Prostate gland (tissue), 2 donors: ENCODE measurements around the gene PTGES2. TPM values are rescaled to one million over a fixed set of nuclear protein-coding genes. Genes with fewer than 3 reads are reported as not detected.

Experiments
- DNase-seq: peaks from one replicate; pipeline ENCODE4 v3.0.0-alpha.2; 2019; ENCODE audit warnings: low spot score
- H3K27ac ChIP-seq, 2 donors: fragments of 200-600 bp; sonication (generic); 2 replicates each; pipeline ENCODE4 v1.5.1; 2017 to 2019
- H3K27me3 ChIP-seq: fragments of 200-600 bp; sonication (generic); replicated peaks from 2 replicates; pipeline ENCODE4 v1.5.1; 2019; ENCODE audit not compliant: insufficient read depth
- H3K36me3 ChIP-seq, 2 donors: fragments of 200-600 bp; sonication (generic); 1 replicate in 1 of 2; 2 replicates in 1 of 2; pipeline versions ENCODE4 v1.5.1 to v1.8.1; 2017 to 2019
- H3K4me1 ChIP-seq: fragments of 200-600 bp; sonication (generic); replicated peaks from 2 replicates; pipeline ENCODE4 v1.5.1; 2019
- H3K4me3 ChIP-seq, 2 donors: fragments of 200-600 bp; sonication (generic); 2 replicates each; pipeline ENCODE4 v1.5.1; 2017 to 2019
- H3K9me3 ChIP-seq: fragments of 200-600 bp; sonication (generic); 2 replicates; pipeline ENCODE4 v1.5.1; 2017
- POLR2A ChIP-seq: fragments of 450-650 bp; IDR thresholded peaks from one replicate; pipeline ENCODE4 v1.6.1; 2016; ENCODE audit warnings: antibody characterized with exemption, mild to moderate bottlenecking
- POLR2AphosphoS5 ChIP-seq: sonication (generic); formaldehyde crosslinking; IDR thresholded peaks from one replicate; pipeline ENCODE4 v1.6.1; 2017; ENCODE audit warnings: antibody characterized with exemption
- WGBS: methylation state at CpG from one replicate; pipeline ENCODE4 v1.1.5; 2018; 5-methylcytosine and 5-hydroxymethylcytosine counted together
- intact Hi-C: fragments of 100-400 bp; cut with DNase I; formaldehyde crosslinking; loops from one replicate; pipeline ENCODE4 v1.14.2; 2022
- total RNA-seq, 2 donors: library from RNA; depleted of rRNA; stranded (reverse); fragments of >200 nt; gene quantifications; one replicate each; pipeline ENCODE4 v1.1.0, GENCODE V29; 2016
- TF ChIP-seq, protein P1 (sequence below), 4 experiments: fragments of 200-600 bp in 2 of 4; fragments of 450-650 bp in 2 of 4; sonication (generic) in 2 of 4; IDR thresholded peaks; 1 replicate in 3 of 4; 2 replicates in 1 of 4; pipeline ENCODE4 v1.5.1; 2016 to 2019; ENCODE audit warnings: antibody characterized with exemption in 4 of 4, mild to moderate bottlenecking in 2 of 4, moderate library complexity in 2 of 4

PTGES2 gene
- total RNA-seq, 2 donors from 2014 or later: 89.4 to 96.1 TPM

DNA sequence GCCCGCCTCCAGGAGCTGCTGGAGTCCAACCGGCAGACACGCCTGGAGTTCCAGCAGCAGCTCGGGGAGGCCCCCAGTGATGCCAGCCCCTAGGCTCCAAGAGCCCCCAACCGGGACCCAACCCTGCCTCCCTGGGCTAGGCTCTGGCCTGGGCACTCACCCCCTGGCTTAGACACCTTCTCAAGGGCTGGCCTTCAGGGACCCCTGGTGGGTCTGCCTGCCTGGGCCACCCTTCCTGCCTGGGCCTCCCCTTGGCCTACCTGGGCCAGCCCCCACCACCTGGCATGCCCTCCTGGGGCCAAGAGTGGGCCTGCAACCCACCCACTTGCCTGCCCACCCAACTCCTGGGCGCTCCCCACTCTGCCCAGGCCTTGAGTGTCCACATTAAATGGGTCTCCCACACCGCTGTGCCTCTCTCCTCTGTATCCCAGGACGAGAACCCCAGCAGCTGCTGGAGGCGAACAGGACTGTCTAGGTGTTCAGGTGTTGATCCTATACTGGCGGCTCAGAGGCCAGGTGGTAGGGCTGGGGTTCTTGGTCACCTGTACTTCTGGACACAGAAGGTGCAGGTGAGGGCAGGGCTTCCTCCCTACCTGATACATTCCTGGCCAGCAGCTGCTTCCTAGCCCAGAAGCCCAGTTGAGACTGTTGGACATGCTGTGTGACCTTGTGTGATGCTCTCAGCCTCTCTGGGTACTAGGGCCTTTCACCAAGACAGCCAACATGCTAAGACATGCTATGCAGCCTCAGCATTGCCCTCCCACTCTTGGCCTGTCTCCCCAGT, 36.2 kb upstream of the PTGES2 start:
- no peaks in the 10 kb centered on the region for H3K4me1 ChIP-seq
- H3K27ac ChIP-seq: no peak overlapping the region
- H3K4me3 ChIP-seq: no peak overlapping the region
- intact Hi-C loops: no loop called here
- TF ChIP-seq POLR2AphosphoS5: no peak
- TF ChIP-seq POLR2A: no peak
- TF ChIP-seq, protein P1, sequence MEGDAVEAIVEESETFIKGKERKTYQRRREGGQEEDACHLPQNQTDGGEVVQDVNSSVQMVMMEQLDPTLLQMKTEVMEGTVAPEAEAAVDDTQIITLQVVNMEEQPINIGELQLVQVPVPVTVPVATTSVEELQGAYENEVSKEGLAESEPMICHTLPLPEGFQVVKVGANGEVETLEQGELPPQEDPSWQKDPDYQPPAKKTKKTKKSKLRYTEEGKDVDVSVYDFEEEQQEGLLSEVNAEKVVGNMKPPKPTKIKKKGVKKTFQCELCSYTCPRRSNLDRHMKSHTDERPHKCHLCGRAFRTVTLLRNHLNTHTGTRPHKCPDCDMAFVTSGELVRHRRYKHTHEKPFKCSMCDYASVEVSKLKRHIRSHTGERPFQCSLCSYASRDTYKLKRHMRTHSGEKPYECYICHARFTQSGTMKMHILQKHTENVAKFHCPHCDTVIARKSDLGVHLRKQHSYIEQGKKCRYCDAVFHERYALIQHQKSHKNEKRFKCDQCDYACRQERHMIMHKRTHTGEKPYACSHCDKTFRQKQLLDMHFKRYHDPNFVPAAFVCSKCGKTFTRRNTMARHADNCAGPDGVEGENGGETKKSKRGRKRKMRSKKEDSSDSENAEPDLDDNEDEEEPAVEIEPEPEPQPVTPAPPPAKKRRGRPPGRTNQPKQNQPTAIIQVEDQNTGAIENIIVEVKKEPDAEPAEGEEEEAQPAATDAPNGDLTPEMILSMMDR (IDR thresholded peaks at IDR 0.05): no peak
- peaks cover 0 to 27% of the 10 kb centered on the region in 2 donors for H3K36me3 ChIP-seq
- H3K27me3 ChIP-seq: no peaks in the 10 kb centered on the region
- H3K9me3 ChIP-seq: no peaks in the 10 kb centered on the region
- no peak for DNase-seq
- WGBS: 89% methylated on average over 7 of the region's 10 CpGs

DNA sequence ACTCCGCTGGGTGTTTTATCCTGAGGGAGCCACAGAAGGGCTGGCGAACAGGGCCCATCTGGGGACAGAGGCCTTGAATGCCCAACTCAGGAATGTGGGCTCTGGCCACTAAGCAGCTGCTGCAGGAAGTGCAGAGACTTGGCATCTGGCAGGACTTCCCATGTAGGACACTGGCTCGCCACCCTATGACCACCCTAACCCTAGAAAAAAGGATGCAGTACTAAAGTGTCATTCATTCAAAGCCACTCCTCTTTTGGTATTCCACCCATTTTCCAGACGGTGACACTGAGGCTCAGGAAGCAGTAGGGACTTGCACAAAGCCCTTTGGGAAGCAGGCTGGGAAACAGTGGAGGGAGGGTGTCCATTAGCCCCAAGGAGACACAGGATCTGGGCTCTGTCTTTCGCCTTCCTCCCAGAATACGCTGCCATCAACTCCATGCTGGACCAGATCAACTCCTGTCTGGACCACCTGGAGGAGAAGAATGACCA, 35.5 kb upstream of the PTGES2 start:
- intact Hi-C loops: no loop called here
- no peak overlapping the region for H3K4me3 ChIP-seq

GRCh38 chr9:128162215-128163026, 34.9 kb upstream of the PTGES2 start:
- intact Hi-C loops: no loop called here
- Histone ChIP-seq H3K9me3 (no peaks in the 10 kb centered on the region), H3K27me3 (no peaks in the 10 kb centered on the region), H3K27ac (no peak overlapping the region), H3K36me3 (peaks cover 0 to 21% of the 10 kb centered on the region in 2 donors), H3K4me1 (no peaks in the 10 kb centered on the region), H3K4me3 (no peak overlapping the region)
- WGBS: 81% methylated on average over 10 of the region's 10 CpGs
- no peak for DNase-seq
- TF ChIP-seq POLR2A: no peak
- no peak for TF ChIP-seq POLR2AphosphoS5
- TF ChIP-seq, protein P1 (IDR thresholded peaks at IDR 0.05): no peak

More for the DNA sequence above, 35.5 kb upstream of the PTGES2 start:
- WGBS: 96% methylated on average over 6 of the region's 6 CpGs
- Histone ChIP-seq H3K9me3 (no peaks in the 10 kb centered on the region), H3K36me3 (peaks cover 0 to 25% of the 10 kb centered on the region in 2 donors), H3K27me3 (no peaks in the 10 kb centered on the region), H3K4me1 (no peaks in the 10 kb centered on the region), H3K27ac (no peak overlapping the region)
- TF ChIP-seq, protein P1 (IDR thresholded peaks at IDR 0.05): no peak
- no peak for TF ChIP-seq POLR2AphosphoS5
- no peak for TF ChIP-seq POLR2A
- DNase-seq: no peak

DNA sequence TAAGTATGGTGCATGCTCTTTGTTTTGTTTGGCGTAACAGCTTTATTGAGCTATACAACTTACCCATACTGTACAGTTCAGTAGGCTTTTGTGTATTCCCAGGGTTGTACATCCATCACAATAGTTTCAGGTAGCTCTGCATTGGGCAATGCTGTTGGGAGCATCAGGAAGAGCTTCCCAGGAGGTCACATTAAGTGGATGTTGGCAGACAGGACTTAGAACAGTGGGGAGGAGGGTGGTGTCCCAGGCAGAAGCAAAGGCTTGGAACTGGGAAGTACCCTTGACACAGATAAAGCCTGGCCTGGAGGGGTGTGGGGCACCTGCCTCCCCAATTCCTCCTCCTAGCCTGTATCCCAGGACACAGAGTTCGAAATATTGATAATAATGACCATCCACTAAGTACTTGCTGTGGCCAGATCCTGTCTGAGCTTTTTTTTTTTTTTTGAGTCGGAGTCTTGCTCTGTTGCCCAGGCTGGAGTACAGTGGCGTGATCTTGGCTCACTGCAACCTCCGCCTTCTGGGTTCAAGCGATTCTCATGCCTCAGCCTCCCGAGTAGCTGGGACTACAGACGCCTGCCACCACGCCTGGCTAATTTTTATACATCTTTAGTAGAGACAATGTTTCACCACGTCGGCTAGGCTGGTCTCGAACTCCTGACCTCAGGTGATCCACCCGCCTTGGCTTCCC, 33.8 kb upstream of the PTGES2 start:
- H3K4me1 ChIP-seq: no peaks in the 10 kb centered on the region
- 85% methylated on average over 13 of the region's 13 CpGs for WGBS
- no peak overlapping the region for H3K4me3 ChIP-seq
- H3K27me3 ChIP-seq: no peaks in the 10 kb centered on the region
- H3K36me3 ChIP-seq: peaks cover 0 to 13% of the 10 kb centered on the region in 2 donors
- intact Hi-C loops: no loop called here
- H3K9me3 ChIP-seq: no peaks in the 10 kb centered on the region
- no peak overlapping the region for H3K27ac ChIP-seq
- DNase-seq: no peak
- TF ChIP-seq, protein P1 (IDR thresholded peaks at IDR 0.05): no peak
- TF ChIP-seq POLR2AphosphoS5 (no peak), POLR2A (no peak)
